ENCODE measurements around the gene LRGUK. TPM values are rescaled to one million over a fixed set of nuclear protein-coding genes. Genes with fewer than 3 reads are reported as not detected.

The LRGUK gene
- total RNA-seq, 3 donors from 2014 or later (not counting 1 experiment from before 2014, with no cell fraction given) = 0.90 to 1.7 (median 0.92) TPM

GRCh38 chr7:134210976-134211663 lies 84.0 kb downstream of the LRGUK start:
- 84% methylated on average over 6 of the region's 7 CpGs for WGBS (ENCODE audit: insufficient coverage)
- no peak for ATAC-seq
- Mint-ChIP-seq H3K9me3 (no peaks in the 10 kb centered on the region), H3K4me1 (no peaks in the 10 kb centered on the region), H3K27me3 (ENCODE audit: low read depth in 2 of 2) (peaks cover 7 to 16% of the 10 kb centered on the region in 2 donors), H3K36me3 (no peaks in the 10 kb centered on the region), H3K4me3 (no peak overlapping the region), H3K27ac (no peak overlapping the region)
- no peak for DNase-seq
- Histone ChIP-seq H3K27me3 (ENCODE audit: control insufficient read depth, insufficient read depth, low read length) (no peaks in the 10 kb centered on the region), H3K4me1 (ENCODE audit: control insufficient read depth, insufficient read depth, low read length) (no peaks in the 10 kb centered on the region), H3K9me3 (ENCODE audit: control insufficient read depth, insufficient read depth, low read length) (no peaks in the 10 kb centered on the region), H3K4me3 (ENCODE audit: low read length) (no peak overlapping the region), H3K36me3 (ENCODE audit: control insufficient read depth, insufficient read depth, low read length) (no peaks in the 10 kb centered on the region), H3K27ac (ENCODE audit: low read length) (no peak overlapping the region)
- TF ChIP-seq, protein P1, sequence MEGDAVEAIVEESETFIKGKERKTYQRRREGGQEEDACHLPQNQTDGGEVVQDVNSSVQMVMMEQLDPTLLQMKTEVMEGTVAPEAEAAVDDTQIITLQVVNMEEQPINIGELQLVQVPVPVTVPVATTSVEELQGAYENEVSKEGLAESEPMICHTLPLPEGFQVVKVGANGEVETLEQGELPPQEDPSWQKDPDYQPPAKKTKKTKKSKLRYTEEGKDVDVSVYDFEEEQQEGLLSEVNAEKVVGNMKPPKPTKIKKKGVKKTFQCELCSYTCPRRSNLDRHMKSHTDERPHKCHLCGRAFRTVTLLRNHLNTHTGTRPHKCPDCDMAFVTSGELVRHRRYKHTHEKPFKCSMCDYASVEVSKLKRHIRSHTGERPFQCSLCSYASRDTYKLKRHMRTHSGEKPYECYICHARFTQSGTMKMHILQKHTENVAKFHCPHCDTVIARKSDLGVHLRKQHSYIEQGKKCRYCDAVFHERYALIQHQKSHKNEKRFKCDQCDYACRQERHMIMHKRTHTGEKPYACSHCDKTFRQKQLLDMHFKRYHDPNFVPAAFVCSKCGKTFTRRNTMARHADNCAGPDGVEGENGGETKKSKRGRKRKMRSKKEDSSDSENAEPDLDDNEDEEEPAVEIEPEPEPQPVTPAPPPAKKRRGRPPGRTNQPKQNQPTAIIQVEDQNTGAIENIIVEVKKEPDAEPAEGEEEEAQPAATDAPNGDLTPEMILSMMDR (IDR thresholded peaks at IDR 0.05) = no peak
- intact Hi-C loops (cut with micrococcal nuclease) = no loop called here

- no peaks in the 10 kb centered on the region for H3K36me3 ChIP-seq (ENCODE audit: control insufficient read depth, insufficient read depth, low read length)
- TF ChIP-seq, protein P1 (IDR thresholded peaks at IDR 0.05) = no peak
- Mint-ChIP-seq H3K4me1 (no peaks in the 10 kb centered on the region), H3K9me3 (no peaks in the 10 kb centered on the region), H3K27ac (no peak overlapping the region), H3K4me3 (no peak overlapping the region), H3K27me3 (ENCODE audit: low read depth in 2 of 2) (peaks cover 7 to 22% of the 10 kb centered on the region in 2 donors), H3K36me3 (no peaks in the 10 kb centered on the region)
- ATAC-seq (no peak), DNase-seq (no peak)
- no peaks in the 10 kb centered on the region for H3K27me3 ChIP-seq (ENCODE audit: control insufficient read depth, insufficient read depth, low read length)
- H3K4me1 ChIP-seq (ENCODE audit: control insufficient read depth, insufficient read depth, low read length) = no peaks in the 10 kb centered on the region
- no peak overlapping the region for H3K27ac ChIP-seq (ENCODE audit: low read length)
- no peaks in the 10 kb centered on the region for H3K9me3 ChIP-seq (ENCODE audit: control insufficient read depth, insufficient read depth, low read length)
- H3K4me3 ChIP-seq (ENCODE audit: low read length) = no peak overlapping the region
- intact Hi-C loops (cut with micrococcal nuclease) = no loop called here
Observed at GRCh38 chr7:134211817-134212216, 84.7 kb downstream of the LRGUK start.

- H3K27ac Mint-ChIP-seq = no peak overlapping the region
- H3K4me1 ChIP-seq (ENCODE audit: control insufficient read depth, insufficient read depth, low read length) = no peaks in the 10 kb centered on the region
- intact Hi-C loops (cut with micrococcal nuclease) = no loop called here
- ATAC-seq = no peak
- H3K27me3 Mint-ChIP-seq (ENCODE audit: low read depth in 2 of 2) = peaks cover 7 to 24% of the 10 kb centered on the region in 2 donors
- no peak overlapping the region for H3K4me3 ChIP-seq (ENCODE audit: low read length)
- DNase-seq = no peak
- 55% methylated on average over 13 of the region's 13 CpGs for WGBS (ENCODE audit: insufficient coverage)
- H3K36me3 ChIP-seq (ENCODE audit: control insufficient read depth, insufficient read depth, low read length) = no peaks in the 10 kb centered on the region
- no peaks in the 10 kb centered on the region for H3K9me3 Mint-ChIP-seq
- H3K27me3 ChIP-seq (ENCODE audit: control insufficient read depth, insufficient read depth, low read length) = no peaks in the 10 kb centered on the region
- H3K9me3 ChIP-seq (ENCODE audit: control insufficient read depth, insufficient read depth, low read length) = no peaks in the 10 kb centered on the region
- no peaks in the 10 kb centered on the region for H3K36me3 Mint-ChIP-seq
- TF ChIP-seq, protein P1 (IDR thresholded peaks at IDR 0.05) = no peak
- H3K27ac ChIP-seq (ENCODE audit: low read length) = no peak overlapping the region
- H3K4me3 Mint-ChIP-seq = no peak overlapping the region
- no peaks in the 10 kb centered on the region for H3K4me1 Mint-ChIP-seq
Observed at GRCh38 chr7:134212576-134213546, 85.7 kb downstream of the LRGUK start.

Data from natural killer cell (primary cell).